ENCODE measurements around the gene SLC35F3. TPM values are rescaled to one million over a fixed set of nuclear protein-coding genes. Genes with fewer than 3 reads are reported as not detected.
A peak's percentile ranks its signal among the peaks of the same experiment; 100 is the strongest.

SLC35F3 gene
- total and polyA plus RNA-seq, 4 donors: 3.5 to 13.5 (median 11.9) TPM

DNA sequence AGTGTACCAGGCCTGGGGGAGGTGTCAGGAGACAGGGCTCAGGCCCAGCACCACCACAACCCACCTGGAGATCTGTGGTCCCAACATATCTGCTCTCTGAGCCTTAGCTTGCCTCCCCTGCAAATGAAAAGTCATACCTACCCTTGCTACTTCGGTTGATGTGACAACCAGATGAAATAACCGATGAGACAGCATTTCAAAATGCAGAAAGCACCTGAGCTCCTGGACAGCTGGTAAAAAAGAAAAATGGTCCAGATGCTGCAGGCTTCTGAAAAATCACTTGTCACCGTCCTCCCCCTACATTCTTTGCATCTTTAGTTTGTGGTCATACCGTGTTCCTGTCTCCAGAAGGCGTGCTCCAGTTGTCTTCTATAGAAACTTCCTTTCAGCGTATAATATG lies 416.8 kb downstream of the SLC35F3 start:
- no peaks in the 10 kb centered on the region for H3K27me3 ChIP-seq (ENCODE audit: control insufficient read depth, insufficient read depth, low read length)
- H3K9me3 ChIP-seq (ENCODE audit: control insufficient read depth, insufficient read depth, low read length): no peaks in the 10 kb centered on the region
- H3K4me3 ChIP-seq (ENCODE audit: low read depth, low read length): no peak overlapping the region
- H3K27ac ChIP-seq (ENCODE audit: low read depth, low read length): no peak overlapping the region
- DNase-seq (ENCODE audit: low read depth in 4 of 6, low spot score in 6 of 6): no peak
- no CpG with 5 or more reads among the region's 6 CpGs for WGBS (ENCODE audit: insufficient coverage)
- no peaks in the 10 kb centered on the region for H3K36me3 ChIP-seq (ENCODE audit: control insufficient read depth, insufficient read depth, low read length)
- H3K4me1 ChIP-seq (ENCODE audit: control insufficient read depth, insufficient read depth, low read length): no peaks in the 10 kb centered on the region

DNA sequence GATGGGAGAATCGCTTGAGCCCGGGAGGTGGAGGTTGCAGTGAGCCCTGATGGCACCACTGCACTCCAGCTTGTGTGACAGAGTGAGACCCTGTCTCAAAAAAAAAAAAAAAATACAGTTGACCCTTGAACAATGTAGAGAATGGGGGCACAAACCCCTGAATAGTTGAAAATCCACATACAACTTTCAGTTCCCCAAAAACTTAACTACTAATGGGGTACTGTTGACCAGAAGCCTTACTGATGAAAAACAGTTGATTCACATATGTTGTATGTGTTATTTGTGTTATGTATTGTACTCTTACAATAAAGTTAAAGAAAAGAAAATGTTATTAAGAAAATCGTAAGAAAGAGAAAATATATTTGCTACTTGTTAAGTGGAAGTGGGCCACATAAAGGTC lies 417.6 kb downstream of the SLC35F3 start:
- no peaks in the 10 kb centered on the region for H3K9me3 ChIP-seq (ENCODE audit: control insufficient read depth, insufficient read depth, low read length)
- no peaks in the 10 kb centered on the region for H3K36me3 ChIP-seq (ENCODE audit: control insufficient read depth, insufficient read depth, low read length)
- no peak overlapping the region for H3K4me3 ChIP-seq (ENCODE audit: low read depth, low read length)
- WGBS (ENCODE audit: insufficient coverage): 100% methylated on average over 2 of the region's 3 CpGs
- H3K27me3 ChIP-seq (ENCODE audit: control insufficient read depth, insufficient read depth, low read length): no peaks in the 10 kb centered on the region
- DNase-seq (ENCODE audit: low read depth in 4 of 6, low spot score in 6 of 6): no peak
- no peak overlapping the region for H3K27ac ChIP-seq (ENCODE audit: low read depth, low read length)
- peaks cover 2% of the 10 kb centered on the region for H3K4me1 ChIP-seq (ENCODE audit: control insufficient read depth, insufficient read depth, low read length)

DNA sequence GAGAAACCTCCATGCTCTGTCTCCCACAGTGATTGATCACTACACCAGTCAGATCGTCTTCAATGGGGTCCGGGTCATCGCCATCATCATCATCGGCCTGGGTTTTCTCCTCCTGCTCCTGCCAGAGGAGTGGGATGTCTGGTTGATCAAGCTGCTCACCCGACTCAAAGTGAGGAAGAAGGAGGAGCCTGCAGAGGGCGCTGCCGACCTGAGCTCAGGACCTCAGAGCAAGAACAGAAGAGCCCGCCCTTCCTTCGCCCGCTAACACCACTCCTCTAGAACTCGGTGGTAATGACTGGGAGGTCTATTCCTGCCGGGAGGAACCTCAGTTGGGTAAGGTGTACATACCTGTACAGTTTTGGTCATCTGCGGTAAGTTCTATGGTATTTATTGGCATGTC lies 418.5 kb downstream of the SLC35F3 start:
- 66% methylated on average over 4 of the region's 13 CpGs for whole genome bisulfite sequencing (ENCODE audit: insufficient coverage)
- H3K36me3 ChIP-seq (ENCODE audit: control insufficient read depth, insufficient read depth, low read length): no peaks in the 10 kb centered on the region
- H3K4me3 ChIP-seq (ENCODE audit: low read depth, low read length): no peak overlapping the region

DNA sequence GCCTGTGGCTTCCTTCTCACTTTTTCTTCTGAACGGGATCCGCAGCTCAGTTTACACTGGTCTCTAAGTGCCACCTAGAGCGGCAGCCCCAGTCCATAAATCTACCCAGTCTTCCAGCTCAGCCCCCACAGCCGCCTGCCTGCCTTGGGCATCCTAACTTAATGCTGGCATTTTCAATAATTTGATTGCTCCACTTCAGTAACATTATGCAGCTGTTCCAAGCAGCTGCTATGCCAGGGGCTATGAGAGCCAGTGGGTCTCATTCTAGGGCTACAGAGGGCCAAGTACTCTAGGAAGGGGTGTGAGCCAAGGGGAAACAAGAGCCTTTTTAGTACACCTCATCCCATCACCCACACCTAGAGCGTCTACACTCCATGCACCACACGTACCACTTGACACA lies 420.3 kb downstream of the SLC35F3 start:
- no peaks in the 10 kb centered on the region for H3K9me3 ChIP-seq (ENCODE audit: control insufficient read depth, insufficient read depth, low read length)
- 74% methylated on average over 6 of the region's 6 CpGs for WGBS (ENCODE audit: insufficient coverage)
- no peaks in the 10 kb centered on the region for H3K27me3 ChIP-seq (ENCODE audit: control insufficient read depth, insufficient read depth, low read length)
- H3K4me1 ChIP-seq (ENCODE audit: control insufficient read depth, insufficient read depth, low read length): peaks cover 2% of the 10 kb centered on the region
- no peak overlapping the region for H3K4me3 ChIP-seq (ENCODE audit: low read depth, low read length)
- no peaks in the 10 kb centered on the region for H3K36me3 ChIP-seq (ENCODE audit: control insufficient read depth, insufficient read depth, low read length)
- peak in 1 of 6 donors; percentile 67 for DNase-seq (ENCODE audit: low read depth in 4 of 6, low spot score in 6 of 6)
- H3K27ac ChIP-seq (ENCODE audit: low read depth, low read length): no peak overlapping the region

More for the DNA sequence above, 418.5 kb downstream of the SLC35F3 start:
- H3K27ac ChIP-seq (ENCODE audit: low read depth, low read length): no peak overlapping the region
- peaks cover 2% of the 10 kb centered on the region for H3K4me1 ChIP-seq (ENCODE audit: control insufficient read depth, insufficient read depth, low read length)
- no peak for DNase-seq (ENCODE audit: low read depth in 4 of 6, low spot score in 6 of 6)
- H3K9me3 ChIP-seq (ENCODE audit: control insufficient read depth, insufficient read depth, low read length): no peaks in the 10 kb centered on the region
- H3K27me3 ChIP-seq (ENCODE audit: control insufficient read depth, insufficient read depth, low read length): no peaks in the 10 kb centered on the region

DNA sequence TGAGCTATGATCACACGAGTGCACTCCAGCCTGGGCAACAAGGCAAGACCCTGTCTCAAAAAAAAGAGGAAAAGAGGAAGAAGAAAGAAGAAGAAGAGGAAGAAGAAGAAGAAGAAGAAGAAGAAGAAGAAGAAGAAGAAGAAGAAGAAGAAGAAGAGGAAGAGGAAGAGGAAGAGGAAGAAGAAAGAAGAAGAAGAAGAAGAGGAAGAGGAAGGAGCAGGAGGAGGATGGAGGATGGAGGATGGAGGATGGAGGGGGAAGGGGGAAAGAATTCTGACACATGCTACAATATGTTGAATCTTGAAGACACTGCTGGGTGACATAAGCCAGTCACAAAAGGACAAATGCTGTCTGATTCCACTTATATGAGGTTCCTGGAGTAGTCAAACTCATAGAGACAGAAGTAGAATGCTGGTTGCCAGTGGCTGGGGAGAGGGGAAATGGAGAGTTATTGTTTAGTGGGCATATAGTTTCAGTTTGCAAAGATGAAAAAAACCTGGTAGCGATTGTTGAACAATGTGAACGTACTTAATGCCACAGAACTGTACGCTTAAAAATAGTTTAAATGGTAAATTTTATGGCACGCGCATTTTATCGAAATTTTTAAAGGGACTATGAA lies 421.5 kb downstream of the SLC35F3 start:
- no peaks in the 10 kb centered on the region for H3K9me3 ChIP-seq (ENCODE audit: control insufficient read depth, insufficient read depth, low read length)

DNA sequence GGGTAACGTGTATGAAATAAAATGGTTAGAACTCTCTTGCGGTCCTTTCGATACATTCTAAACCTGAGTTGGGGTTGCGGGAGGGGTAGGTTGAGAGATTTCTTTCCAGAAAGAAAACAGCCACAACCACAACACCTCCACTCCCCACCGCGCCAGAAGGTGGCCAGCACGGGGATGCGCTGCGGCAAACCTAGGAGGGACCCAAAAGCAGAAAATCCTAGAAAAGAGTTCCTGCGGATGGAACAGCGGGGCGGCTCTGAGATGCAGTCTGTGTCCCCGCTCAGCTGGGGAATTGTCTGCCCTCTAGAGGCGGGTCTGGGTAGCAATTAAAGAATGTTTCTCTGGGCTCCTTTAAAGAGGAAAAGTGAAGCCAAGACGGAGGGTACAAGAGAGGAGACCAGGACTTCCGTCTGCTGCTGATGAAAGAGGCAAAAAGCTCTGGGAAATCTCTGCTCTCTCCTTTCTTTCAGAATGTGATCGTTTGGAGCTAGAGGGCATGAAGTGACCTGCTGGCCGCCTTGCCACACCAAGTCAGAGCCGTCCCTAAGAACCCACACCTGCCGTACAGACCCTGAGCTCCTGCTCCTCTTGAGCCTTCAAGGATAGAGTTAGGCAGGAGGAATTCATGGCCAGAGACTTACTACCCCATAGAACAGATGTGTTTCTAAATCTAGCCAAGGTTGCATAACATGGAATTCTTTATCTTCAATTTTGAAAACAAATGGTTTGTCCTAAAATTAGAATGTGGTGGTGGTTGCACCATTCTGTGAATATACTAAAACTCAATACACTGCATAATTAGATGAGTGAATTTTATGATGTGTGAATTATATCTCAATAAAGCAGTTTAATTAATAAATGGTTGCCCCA lies 422.3 kb downstream of the SLC35F3 start:
- H3K27ac ChIP-seq (ENCODE audit: low read depth, low read length): no peak overlapping the region
- H3K4me1 ChIP-seq (ENCODE audit: control insufficient read depth, insufficient read depth, low read length): peaks cover 2% of the 10 kb centered on the region
- 24% methylated on average over 16 of the region's 20 CpGs for WGBS (ENCODE audit: insufficient coverage)
- peak in 4 of 6 donors; percentile 8 to 70 (median 39) for DNase-seq (ENCODE audit: low read depth in 4 of 6, low spot score in 6 of 6)
- H3K4me3 ChIP-seq (ENCODE audit: low read depth, low read length): peak overlapping the region; percentile 32
- H3K36me3 ChIP-seq (ENCODE audit: control insufficient read depth, insufficient read depth, low read length): no peaks in the 10 kb centered on the region
- H3K9me3 ChIP-seq (ENCODE audit: control insufficient read depth, insufficient read depth, low read length): no peaks in the 10 kb centered on the region
- no peaks in the 10 kb centered on the region for H3K27me3 ChIP-seq (ENCODE audit: control insufficient read depth, insufficient read depth, low read length)

More for the DNA sequence above, 421.5 kb downstream of the SLC35F3 start:
- no peak for DNase-seq (ENCODE audit: low read depth in 4 of 6, low spot score in 6 of 6)
- H3K36me3 ChIP-seq (ENCODE audit: control insufficient read depth, insufficient read depth, low read length): no peaks in the 10 kb centered on the region
- peak overlapping the region; percentile 32 for H3K4me3 ChIP-seq (ENCODE audit: low read depth, low read length)
- H3K4me1 ChIP-seq (ENCODE audit: control insufficient read depth, insufficient read depth, low read length): peaks cover 2% of the 10 kb centered on the region
- no peak overlapping the region for H3K27ac ChIP-seq (ENCODE audit: low read depth, low read length)
- 92% methylated on average over 3 of the region's 7 CpGs for WGBS (ENCODE audit: insufficient coverage)
- no peaks in the 10 kb centered on the region for H3K27me3 ChIP-seq (ENCODE audit: control insufficient read depth, insufficient read depth, low read length)

DNA sequence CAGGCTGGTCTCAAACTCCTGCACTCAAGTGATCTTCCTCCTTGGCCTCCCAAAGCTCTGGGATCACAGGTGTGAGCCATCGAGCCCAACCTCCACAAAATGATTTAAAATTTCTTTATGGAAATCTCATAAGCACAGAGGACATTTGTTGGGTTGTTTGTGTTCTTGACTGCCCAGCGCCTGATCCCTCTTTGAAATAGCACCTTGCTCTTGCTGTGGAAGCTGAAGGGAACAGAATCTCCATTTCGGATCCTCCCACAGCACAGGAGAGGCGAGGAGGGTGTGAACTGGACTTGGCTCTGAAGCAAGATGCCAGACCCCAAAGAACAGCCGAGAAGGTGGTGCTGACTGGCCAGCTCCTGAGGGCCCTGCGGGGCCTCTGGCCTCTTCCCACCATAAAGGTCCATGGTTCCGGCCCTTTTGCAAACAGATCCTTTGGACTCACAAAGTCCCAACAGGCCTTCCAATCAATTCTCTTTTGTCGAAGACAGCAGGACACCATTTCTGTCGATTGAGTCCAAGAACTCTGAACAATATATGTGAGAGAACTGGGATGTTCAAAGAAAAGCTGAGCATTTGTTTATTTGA lies 423.2 kb downstream of the SLC35F3 start:
- 63% methylated on average over 6 of the region's 9 CpGs for WGBS (ENCODE audit: insufficient coverage)
- no peak overlapping the region for H3K4me3 ChIP-seq (ENCODE audit: low read depth, low read length)

DNA sequence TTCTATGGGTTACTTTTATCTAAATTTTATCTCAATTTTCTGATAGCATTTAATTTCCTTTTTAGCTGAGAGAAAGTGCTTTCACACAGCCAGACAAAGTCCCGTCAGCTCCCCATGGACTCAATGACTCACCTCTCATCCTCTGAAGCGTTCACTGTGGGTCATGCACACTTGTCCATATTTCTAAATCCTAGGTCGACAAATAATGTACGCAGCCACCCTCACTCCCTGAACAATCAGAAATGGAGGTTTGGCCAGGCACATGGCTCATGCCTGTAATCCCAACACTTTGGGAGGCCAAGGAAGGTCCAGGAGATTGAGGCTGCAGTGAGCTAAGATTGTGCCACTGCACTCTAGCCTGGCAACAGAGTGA lies 426.4 kb downstream of the SLC35F3 start:
- no peaks in the 10 kb centered on the region for H3K9me3 ChIP-seq (ENCODE audit: control insufficient read depth, insufficient read depth, low read length)
- no peaks in the 10 kb centered on the region for H3K36me3 ChIP-seq (ENCODE audit: control insufficient read depth, insufficient read depth, low read length)
- H3K4me1 ChIP-seq (ENCODE audit: control insufficient read depth, insufficient read depth, low read length): peaks cover 2% of the 10 kb centered on the region
- no peak overlapping the region for H3K27ac ChIP-seq (ENCODE audit: low read depth, low read length)
- no peak for DNase-seq (ENCODE audit: low read depth in 4 of 6, low spot score in 6 of 6)
- WGBS (ENCODE audit: insufficient coverage): 88% methylated on average over 4 of the region's 4 CpGs
- no peaks in the 10 kb centered on the region for H3K27me3 ChIP-seq (ENCODE audit: control insufficient read depth, insufficient read depth, low read length)
- H3K4me3 ChIP-seq (ENCODE audit: low read depth, low read length): no peak overlapping the region

More for the DNA sequence above, 423.2 kb downstream of the SLC35F3 start:
- no peak for DNase-seq (ENCODE audit: low read depth in 4 of 6, low spot score in 6 of 6)
- no peak overlapping the region for H3K27ac ChIP-seq (ENCODE audit: low read depth, low read length)
- no peaks in the 10 kb centered on the region for H3K9me3 ChIP-seq (ENCODE audit: control insufficient read depth, insufficient read depth, low read length)
- H3K4me1 ChIP-seq (ENCODE audit: control insufficient read depth, insufficient read depth, low read length): peaks cover 2% of the 10 kb centered on the region
- no peaks in the 10 kb centered on the region for H3K36me3 ChIP-seq (ENCODE audit: control insufficient read depth, insufficient read depth, low read length)
- H3K27me3 ChIP-seq (ENCODE audit: control insufficient read depth, insufficient read depth, low read length): no peaks in the 10 kb centered on the region

DNA sequence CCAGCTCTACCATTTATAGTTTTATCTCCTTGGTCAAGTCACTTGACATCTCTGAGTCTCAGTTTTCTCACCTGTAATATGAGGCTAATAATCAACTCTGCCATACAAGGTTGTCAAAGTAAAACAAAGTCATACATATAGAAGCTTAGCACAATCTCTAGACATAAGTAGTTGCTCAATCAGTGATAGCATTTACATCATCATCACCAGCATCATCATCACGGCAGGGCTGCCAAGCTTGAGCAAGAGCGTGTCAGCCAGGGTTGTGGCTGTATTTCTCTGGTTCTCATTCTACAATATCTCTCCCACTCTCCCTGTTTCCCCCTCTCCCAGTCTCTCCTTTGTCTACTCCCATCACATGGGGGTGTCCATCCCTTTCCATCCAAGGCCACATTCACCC lies 427.0 kb downstream of the SLC35F3 start:
- H3K9me3 ChIP-seq (ENCODE audit: control insufficient read depth, insufficient read depth, low read length): peaks cover 4% of the 10 kb centered on the region
- no peak overlapping the region for H3K4me3 ChIP-seq (ENCODE audit: low read depth, low read length)
- no peaks in the 10 kb centered on the region for H3K36me3 ChIP-seq (ENCODE audit: control insufficient read depth, insufficient read depth, low read length)
- no peak overlapping the region for H3K27ac ChIP-seq (ENCODE audit: low read depth, low read length)
- 81% methylated on average over 2 of the region's 2 CpGs for WGBS (ENCODE audit: insufficient coverage)
- peaks cover under 1% of the 10 kb centered on the region for H3K4me1 ChIP-seq (ENCODE audit: control insufficient read depth, insufficient read depth, low read length)
- DNase-seq (ENCODE audit: low read depth in 4 of 6, low spot score in 6 of 6): no peak
- no peaks in the 10 kb centered on the region for H3K27me3 ChIP-seq (ENCODE audit: control insufficient read depth, insufficient read depth, low read length)
